ENCODE data around the gene EYS. TPM values are rescaled to one million over a fixed set of nuclear protein-coding genes. Genes with fewer than 3 reads are reported as not detected.

EYS gene
- total and polyA plus RNA-seq, 2 experiments from 2014 or later: 0.04 TPM; not detected in 1

DNA sequence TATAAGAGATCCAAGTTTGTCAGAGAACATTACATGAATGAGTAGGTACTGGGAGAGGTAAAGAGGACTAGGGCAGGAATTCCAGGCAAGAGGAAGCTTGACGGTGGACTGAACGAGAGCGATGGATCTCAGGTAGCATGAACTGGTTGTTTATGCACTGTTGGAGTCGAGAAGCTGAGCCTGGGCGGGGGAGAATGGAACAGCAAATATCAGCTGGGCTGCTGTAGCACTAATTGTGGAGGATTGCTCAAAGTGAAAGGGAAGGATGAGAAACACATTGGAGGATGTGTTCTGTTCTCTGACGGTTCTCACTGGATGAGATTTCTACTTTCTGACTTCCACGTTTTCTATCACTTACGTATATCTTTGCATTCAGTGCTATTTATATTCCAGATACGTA lies 1907.2 kb downstream of the EYS start:
- H3F3A ChIP-seq (ENCODE audit: insufficient read depth): peaks cover 24% of the 10 kb centered on the region
- in situ Hi-C loops (cut with MboI): loop anchor here (25.0 kb wide), 1 partner anchor 488 kb away; the partner anchor contains the start of gene LGSN
- H3K27me3 ChIP-seq (replicated peaks; ENCODE audit: insufficient read depth): no peaks in the 10 kb centered on the region
- H3K4me1 ChIP-seq (ENCODE audit: insufficient read depth): peaks cover 14% of the 10 kb centered on the region
- no peak for DNase-seq
- H3K79me2 ChIP-seq (ENCODE audit: insufficient read depth): no peaks in the 10 kb centered on the region
- no peak overlapping the region for H3K4me2 ChIP-seq (ENCODE audit: unreplicated experiment)
- no peak overlapping the region for H3K4me3 ChIP-seq
- TF ChIP-seq EZH2 (IDR thresholded peaks at IDR 0.05; ENCODE audit: insufficient read depth, poor library complexity, severe bottlenecking): no peak
- no peak for TF ChIP-seq EZH2phosphoT487 (IDR thresholded peaks at IDR 0.05; ENCODE audit: insufficient read depth, low read depth)
- no peaks in the 10 kb centered on the region for H3K36me3 ChIP-seq (ENCODE audit: low read depth)
- H4K20me1 ChIP-seq (ENCODE audit: insufficient read depth): no peaks in the 10 kb centered on the region
- H3K9me2 ChIP-seq (ENCODE audit: insufficient read depth): no peaks in the 10 kb centered on the region
- no peak overlapping the region for H2AFZ ChIP-seq
- no peak overlapping the region for H3K27ac ChIP-seq
- H3K9me3 ChIP-seq (ENCODE audit: low read depth): no peaks in the 10 kb centered on the region
- WGBS, 2 experiments (ENCODE audit: low coverage in 1 of 2, low lambda C conversion rate in 2 of 2, missing lambda C conversion rate in 2 of 2): 83 to 87% methylated on average over 9 of the region's 9 CpGs
- no peak overlapping the region for H3K9ac ChIP-seq

DNA sequence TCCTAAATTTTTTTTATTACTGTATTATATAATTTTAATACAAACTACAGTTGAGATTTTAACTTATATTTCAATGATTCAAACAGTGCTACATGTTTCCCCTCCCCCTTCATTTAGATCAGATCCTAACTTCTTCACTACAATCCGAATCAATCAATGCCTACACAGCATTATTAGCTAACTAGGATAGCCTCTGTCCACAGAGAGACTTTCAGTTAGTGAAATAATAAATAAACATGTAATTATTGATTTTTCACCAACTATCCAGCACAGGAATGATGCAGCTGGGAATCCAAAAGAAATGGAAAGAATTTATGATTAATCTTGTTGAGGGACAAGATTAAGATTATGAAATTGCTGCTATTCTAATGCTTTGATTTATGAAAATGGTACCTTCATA lies 1907.7 kb downstream of the EYS start:
- Histone ChIP-seq H3K27ac (no peak overlapping the region), H3K4me3 (no peak overlapping the region), H3K4me2 (ENCODE audit: unreplicated experiment) (no peak overlapping the region), H3K9me3 (ENCODE audit: low read depth) (no peaks in the 10 kb centered on the region), H4K20me1 (ENCODE audit: insufficient read depth) (no peaks in the 10 kb centered on the region), H3F3A (ENCODE audit: insufficient read depth) (peaks cover 24% of the 10 kb centered on the region), H3K79me2 (ENCODE audit: insufficient read depth) (no peaks in the 10 kb centered on the region), H3K9me2 (ENCODE audit: insufficient read depth) (no peaks in the 10 kb centered on the region), H2AFZ (no peak overlapping the region), H3K9ac (no peak overlapping the region), H3K36me3 (ENCODE audit: low read depth) (no peaks in the 10 kb centered on the region), H3K27me3 (replicated peaks; ENCODE audit: insufficient read depth) (no peaks in the 10 kb centered on the region), H3K4me1 (ENCODE audit: insufficient read depth) (peaks cover 14% of the 10 kb centered on the region)
- 95 to 100% methylated on average over 1 of the region's 1 CpG for WGBS, 2 experiments (ENCODE audit: low coverage in 1 of 2, low lambda C conversion rate in 2 of 2, missing lambda C conversion rate in 2 of 2)
- no peak for TF ChIP-seq EZH2 (IDR thresholded peaks at IDR 0.05; ENCODE audit: insufficient read depth, poor library complexity, severe bottlenecking)
- TF ChIP-seq EZH2phosphoT487 (IDR thresholded peaks at IDR 0.05; ENCODE audit: insufficient read depth, low read depth): no peak
- in situ Hi-C loops (cut with MboI): loop anchor here (25.0 kb wide), 1 partner anchor 487 kb away; the partner anchor contains the start of gene LGSN
- DNase-seq: no peak

DNA sequence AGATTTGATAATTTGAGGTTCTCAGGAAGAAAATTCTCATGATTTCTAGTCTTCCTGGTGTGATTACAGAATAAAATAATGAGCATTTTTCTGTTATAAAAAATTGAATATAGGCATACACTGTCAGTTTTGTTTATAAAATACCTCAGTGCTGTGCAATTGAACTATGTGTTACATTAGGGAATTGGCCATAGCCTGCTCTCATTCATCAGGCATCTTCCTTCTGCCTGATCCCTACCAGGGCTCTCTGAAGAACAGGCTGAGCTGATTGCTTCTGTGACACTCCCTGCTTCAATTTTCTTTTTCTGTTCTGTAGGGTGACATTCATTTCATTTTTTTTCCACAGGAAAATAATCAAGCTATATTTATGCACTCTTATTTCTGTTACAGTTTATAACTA lies 1908.6 kb downstream of the EYS start:
- Histone ChIP-seq H3K27me3 (replicated peaks; ENCODE audit: insufficient read depth) (no peaks in the 10 kb centered on the region), H3K4me3 (no peak overlapping the region), H3F3A (ENCODE audit: insufficient read depth) (peaks cover 17% of the 10 kb centered on the region), H3K4me2 (ENCODE audit: unreplicated experiment) (no peak overlapping the region), H3K36me3 (ENCODE audit: low read depth) (no peaks in the 10 kb centered on the region), H3K27ac (no peak overlapping the region), H3K79me2 (ENCODE audit: insufficient read depth) (no peaks in the 10 kb centered on the region), H3K9me2 (ENCODE audit: insufficient read depth) (no peaks in the 10 kb centered on the region), H2AFZ (no peak overlapping the region), H3K4me1 (ENCODE audit: insufficient read depth) (peaks cover 6% of the 10 kb centered on the region), H3K9me3 (ENCODE audit: low read depth) (no peaks in the 10 kb centered on the region), H3K9ac (no peak overlapping the region), H4K20me1 (ENCODE audit: insufficient read depth) (no peaks in the 10 kb centered on the region)
- no peak for DNase-seq
- no peak for TF ChIP-seq EZH2 (IDR thresholded peaks at IDR 0.05; ENCODE audit: insufficient read depth, poor library complexity, severe bottlenecking)
- TF ChIP-seq EZH2phosphoT487 (IDR thresholded peaks at IDR 0.05; ENCODE audit: insufficient read depth, low read depth): no peak
- in situ Hi-C loops (cut with MboI): loop anchor here (25.0 kb wide), 1 partner anchor 486 kb away; the partner anchor contains the start of gene LGSN

- no peak overlapping the region for H3K4me3 ChIP-seq
- no peak overlapping the region for H3K4me2 ChIP-seq (ENCODE audit: unreplicated experiment)
- no peaks in the 10 kb centered on the region for H3K79me2 ChIP-seq (ENCODE audit: insufficient read depth)
- H3K27ac ChIP-seq: no peak overlapping the region
- peaks cover 11% of the 10 kb centered on the region; the same call in 1 of the 2 replicates for H3F3A ChIP-seq (ENCODE audit: insufficient read depth)
- H3K27me3 ChIP-seq (replicated peaks; ENCODE audit: insufficient read depth): no peaks in the 10 kb centered on the region
- peaks cover 6% of the 10 kb centered on the region for H3K4me1 ChIP-seq (ENCODE audit: insufficient read depth)
- H2AFZ ChIP-seq: no peak overlapping the region
- H3K9me3 ChIP-seq (ENCODE audit: low read depth): no peaks in the 10 kb centered on the region
- no peak overlapping the region for H3K9ac ChIP-seq
- DNase-seq: no peak
- H3K9me2 ChIP-seq (ENCODE audit: insufficient read depth): no peaks in the 10 kb centered on the region
- no peaks in the 10 kb centered on the region for H4K20me1 ChIP-seq (ENCODE audit: insufficient read depth)
- in situ Hi-C loops (cut with MboI): loop anchor here (25.0 kb wide), 1 partner anchor 485 kb away; the partner anchor contains the start of gene LGSN
- TF ChIP-seq EZH2phosphoT487 (IDR thresholded peaks at IDR 0.05; ENCODE audit: insufficient read depth, low read depth) (no peak), EZH2 (IDR thresholded peaks at IDR 0.05; ENCODE audit: insufficient read depth, poor library complexity, severe bottlenecking) (no peak)
- H3K36me3 ChIP-seq (ENCODE audit: low read depth): no peaks in the 10 kb centered on the region
These were observed 1909.3 kb downstream of the EYS start for GRCh38 chr6:63797721-63798120.

DNA sequence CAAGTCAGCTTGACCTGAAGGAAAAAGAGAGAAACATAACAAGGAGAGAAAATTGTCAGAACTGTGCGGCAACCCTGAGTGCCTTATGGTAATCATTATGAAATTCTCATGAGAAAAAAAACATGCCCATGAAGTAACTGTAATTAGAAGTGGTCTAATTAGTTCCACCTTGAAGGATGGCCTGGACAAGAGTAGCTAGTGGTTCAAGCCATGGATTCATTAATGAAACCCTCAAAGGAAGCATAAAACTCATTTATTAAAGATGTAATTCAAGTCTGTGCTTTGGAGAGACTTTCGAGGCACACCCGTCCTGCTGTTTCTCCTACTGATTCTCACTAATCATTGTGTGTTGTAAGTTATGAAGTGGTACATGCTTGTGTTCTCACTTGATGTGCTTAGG lies 1911.2 kb downstream of the EYS start:
- no peaks in the 10 kb centered on the region for H3K79me2 ChIP-seq (ENCODE audit: insufficient read depth)
- no peak for TF ChIP-seq EZH2phosphoT487 (IDR thresholded peaks at IDR 0.05; ENCODE audit: insufficient read depth, low read depth)
- TF ChIP-seq EZH2 (IDR thresholded peaks at IDR 0.05; ENCODE audit: insufficient read depth, poor library complexity, severe bottlenecking): no peak
- H3K9ac ChIP-seq: no peak overlapping the region
- H3K9me3 ChIP-seq (ENCODE audit: low read depth): no peaks in the 10 kb centered on the region
- peaks cover 6% of the 10 kb centered on the region for H3K4me1 ChIP-seq (ENCODE audit: insufficient read depth)
- WGBS, 2 experiments (ENCODE audit: low coverage in 1 of 2, low lambda C conversion rate in 2 of 2, missing lambda C conversion rate in 2 of 2): 65 to 82% methylated on average over 3 of the region's 3 CpGs
- H2AFZ ChIP-seq: no peak overlapping the region
- no peaks in the 10 kb centered on the region for H3K9me2 ChIP-seq (ENCODE audit: insufficient read depth)
- H3F3A ChIP-seq (ENCODE audit: insufficient read depth): peaks cover 10% of the 10 kb centered on the region; the same call in 1 of the 2 replicates
- no peak overlapping the region for H3K27ac ChIP-seq
- H3K27me3 ChIP-seq (replicated peaks; ENCODE audit: insufficient read depth): no peaks in the 10 kb centered on the region
- H3K4me3 ChIP-seq: no peak overlapping the region
- H3K36me3 ChIP-seq (ENCODE audit: low read depth): no peaks in the 10 kb centered on the region
- in situ Hi-C loops (cut with MboI): loop anchor here (25.0 kb wide), 1 partner anchor 484 kb away; the partner anchor contains the start of gene LGSN
- H4K20me1 ChIP-seq (ENCODE audit: insufficient read depth): no peaks in the 10 kb centered on the region
- no peak for DNase-seq
- H3K4me2 ChIP-seq (ENCODE audit: unreplicated experiment): no peak overlapping the region

All from GM23248 (cell line).